GM10248 (cell line): ENCODE measurements around the gene ARID3A.

ENCODE experiments used
- CTCF ChIA-PET: fragments of 300-600 bp; sonication (Branson Sonifier 250); formaldehyde crosslinking; extraction: SDS; loops from one replicate; lab custom pipeline; 2021; ENCODE audit warnings: antibody characterized with exemption; lab: Yijun Ruan, JAX
- POLR2A ChIA-PET: fragments of 350-650 bp; sonication (Branson Sonifier 250); formaldehyde crosslinking; extraction: SDS; loops from one replicate; lab custom pipeline; 2020; ENCODE audit warnings: antibody characterized with exemption; lab: Yijun Ruan, JAX
- DNase-seq: peaks from one replicate; pipeline ENCODE4 v3.0.0; 2012; ENCODE audit errors: extremely low spot score
- TF ChIP-seq, protein P1 (sequence below): IDR thresholded peaks from 2 replicates; pipeline ENCODE4 v1.5.1; 2012; ENCODE audit warnings: mild to moderate bottlenecking, low read depth; ENCODE audit errors: extremely low read depth, missing control alignments, control extremely low read depth

ARID3A gene

DNA sequence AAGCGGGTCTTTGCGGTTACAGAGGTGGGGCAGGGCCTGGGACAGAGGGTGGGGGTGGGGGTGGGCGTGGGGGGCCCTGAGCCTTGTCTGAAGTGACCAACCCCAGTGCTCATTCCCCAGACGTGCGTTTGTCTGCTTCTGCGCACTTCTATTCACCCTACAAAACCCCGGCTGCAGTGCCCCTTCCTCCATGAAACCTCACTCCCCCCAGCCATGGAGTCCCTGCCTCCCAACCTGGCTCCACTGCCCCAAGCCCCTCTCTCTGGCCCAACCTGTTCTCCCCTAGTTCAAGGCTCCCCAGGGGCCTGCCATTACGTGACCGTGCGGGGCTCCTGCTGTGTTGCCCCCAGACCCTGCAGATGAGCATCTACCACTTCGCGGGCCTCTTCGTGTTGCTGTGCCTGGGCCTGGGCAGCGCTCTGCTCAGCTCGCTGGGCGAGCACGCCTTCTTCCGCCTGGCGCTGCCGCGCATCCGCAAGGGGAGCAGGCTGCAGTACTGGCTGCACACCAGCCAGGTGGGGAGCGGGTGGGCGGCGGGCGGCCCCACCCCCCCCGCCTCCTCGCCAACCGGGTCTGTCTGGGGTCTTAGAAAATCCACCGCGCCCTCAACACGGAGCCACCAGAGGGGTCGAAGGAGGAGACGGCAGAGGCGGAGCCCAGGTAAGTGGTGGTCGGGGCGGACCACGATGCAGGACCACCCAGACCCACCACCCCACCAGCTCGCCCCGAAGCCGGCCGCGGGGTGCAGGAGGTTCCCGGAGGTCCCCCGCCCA is 82.6 kb downstream of the ARID3A start:
- TF ChIP-seq, protein P1, sequence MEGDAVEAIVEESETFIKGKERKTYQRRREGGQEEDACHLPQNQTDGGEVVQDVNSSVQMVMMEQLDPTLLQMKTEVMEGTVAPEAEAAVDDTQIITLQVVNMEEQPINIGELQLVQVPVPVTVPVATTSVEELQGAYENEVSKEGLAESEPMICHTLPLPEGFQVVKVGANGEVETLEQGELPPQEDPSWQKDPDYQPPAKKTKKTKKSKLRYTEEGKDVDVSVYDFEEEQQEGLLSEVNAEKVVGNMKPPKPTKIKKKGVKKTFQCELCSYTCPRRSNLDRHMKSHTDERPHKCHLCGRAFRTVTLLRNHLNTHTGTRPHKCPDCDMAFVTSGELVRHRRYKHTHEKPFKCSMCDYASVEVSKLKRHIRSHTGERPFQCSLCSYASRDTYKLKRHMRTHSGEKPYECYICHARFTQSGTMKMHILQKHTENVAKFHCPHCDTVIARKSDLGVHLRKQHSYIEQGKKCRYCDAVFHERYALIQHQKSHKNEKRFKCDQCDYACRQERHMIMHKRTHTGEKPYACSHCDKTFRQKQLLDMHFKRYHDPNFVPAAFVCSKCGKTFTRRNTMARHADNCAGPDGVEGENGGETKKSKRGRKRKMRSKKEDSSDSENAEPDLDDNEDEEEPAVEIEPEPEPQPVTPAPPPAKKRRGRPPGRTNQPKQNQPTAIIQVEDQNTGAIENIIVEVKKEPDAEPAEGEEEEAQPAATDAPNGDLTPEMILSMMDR: no peak
- ChIA-PET CTCF (no interaction called here), POLR2A (interaction anchor here (0.6 kb wide), 1 partner anchor 499 kb away, joined by 3 read pairs; no protein-coding TSS in a partner anchor)
- DNase-seq: no peak

DNA sequence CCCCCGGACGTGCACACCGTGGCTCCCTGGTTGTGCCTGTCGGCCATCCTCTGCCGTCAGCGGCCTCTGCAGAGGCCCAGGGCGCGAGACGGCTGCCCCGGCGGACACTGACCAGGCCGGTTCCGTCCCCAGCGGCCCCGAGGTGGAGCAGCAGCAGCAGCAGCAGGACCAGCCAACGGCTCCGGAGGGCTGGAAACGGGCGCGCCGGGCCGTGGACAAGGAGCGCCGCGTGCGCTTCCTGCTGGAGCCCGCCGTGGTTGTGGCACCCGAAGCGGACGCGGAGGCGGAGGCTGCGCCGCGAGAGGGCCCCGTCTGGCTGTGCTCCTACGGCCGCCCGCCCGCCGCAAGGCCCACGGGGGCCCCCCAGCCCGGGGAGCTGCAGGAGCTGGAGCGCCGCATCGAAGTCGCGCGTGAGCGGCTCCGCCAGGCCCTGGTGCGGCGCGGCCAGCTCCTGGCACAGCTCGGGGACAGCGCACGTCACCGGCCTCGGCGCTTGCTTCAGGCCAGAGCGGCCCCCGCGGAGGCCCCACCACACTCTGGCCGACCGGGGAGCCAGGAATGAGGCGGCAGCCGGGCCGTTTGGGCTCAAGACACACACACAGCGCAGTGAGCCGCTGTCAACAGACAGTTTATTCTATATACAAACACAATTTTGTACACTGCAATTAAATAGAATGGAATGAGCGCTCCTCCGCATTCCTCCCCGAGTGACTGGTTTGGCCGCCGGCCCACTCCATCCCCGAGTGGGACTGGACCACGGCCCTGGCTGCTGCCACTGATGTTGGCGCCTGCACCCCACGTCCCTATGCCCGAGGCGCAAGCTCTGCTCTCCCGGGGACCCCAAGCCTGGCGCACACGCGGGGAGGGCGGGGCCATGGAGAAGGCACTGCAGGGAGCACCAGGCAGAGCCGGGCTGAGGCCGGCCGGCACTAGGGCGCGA is 83.5 kb downstream of the ARID3A start:
- ChIA-PET POLR2A (interaction anchor here (1.5 to 1.7 kb wide), 2 partner anchors 11 to 12 kb away, joined by 4 to 6 read pairs; partner anchors contain the start of gene RNU6-2), CTCF (no interaction called here)
- DNase-seq: no peak
- TF ChIP-seq, protein P1: no peak

DNA sequence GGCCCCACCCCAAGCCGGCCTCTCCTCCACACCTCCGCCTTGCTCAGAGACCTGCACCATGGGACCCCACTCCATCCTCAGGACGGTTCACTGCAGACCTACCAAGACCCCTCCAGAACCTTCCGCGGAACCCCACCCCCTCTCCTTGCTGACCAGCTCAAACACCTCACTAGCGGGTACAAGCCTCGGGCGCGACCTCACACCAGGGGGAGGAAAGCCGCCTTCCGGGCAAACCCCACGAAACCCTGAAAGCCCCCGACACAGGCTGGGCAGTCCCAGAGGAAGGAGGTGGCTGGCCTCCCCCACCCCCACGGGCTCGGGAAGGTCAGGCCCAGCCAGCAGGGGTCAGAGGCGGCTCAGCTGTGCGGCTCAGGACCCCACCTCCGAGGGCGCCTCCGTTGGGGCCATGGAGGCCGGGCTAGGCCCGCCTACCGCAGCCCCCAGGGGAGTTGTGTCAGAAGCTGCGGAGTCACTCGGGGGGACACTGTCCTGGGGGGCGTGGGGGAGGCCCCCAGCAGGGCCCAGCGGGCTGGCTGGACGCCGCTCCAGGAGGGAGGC is 84.2 kb downstream of the ARID3A start:
- POLR2A ChIA-PET: interaction anchor here (1.5 to 1.7 kb wide), 2 partner anchors 10 to 12 kb away, joined by 4 to 6 read pairs; partner anchors contain the start of gene RNU6-2
- TF ChIP-seq, protein P1: no peak
- DNase-seq: no peak
- CTCF ChIA-PET: no interaction called here

DNA sequence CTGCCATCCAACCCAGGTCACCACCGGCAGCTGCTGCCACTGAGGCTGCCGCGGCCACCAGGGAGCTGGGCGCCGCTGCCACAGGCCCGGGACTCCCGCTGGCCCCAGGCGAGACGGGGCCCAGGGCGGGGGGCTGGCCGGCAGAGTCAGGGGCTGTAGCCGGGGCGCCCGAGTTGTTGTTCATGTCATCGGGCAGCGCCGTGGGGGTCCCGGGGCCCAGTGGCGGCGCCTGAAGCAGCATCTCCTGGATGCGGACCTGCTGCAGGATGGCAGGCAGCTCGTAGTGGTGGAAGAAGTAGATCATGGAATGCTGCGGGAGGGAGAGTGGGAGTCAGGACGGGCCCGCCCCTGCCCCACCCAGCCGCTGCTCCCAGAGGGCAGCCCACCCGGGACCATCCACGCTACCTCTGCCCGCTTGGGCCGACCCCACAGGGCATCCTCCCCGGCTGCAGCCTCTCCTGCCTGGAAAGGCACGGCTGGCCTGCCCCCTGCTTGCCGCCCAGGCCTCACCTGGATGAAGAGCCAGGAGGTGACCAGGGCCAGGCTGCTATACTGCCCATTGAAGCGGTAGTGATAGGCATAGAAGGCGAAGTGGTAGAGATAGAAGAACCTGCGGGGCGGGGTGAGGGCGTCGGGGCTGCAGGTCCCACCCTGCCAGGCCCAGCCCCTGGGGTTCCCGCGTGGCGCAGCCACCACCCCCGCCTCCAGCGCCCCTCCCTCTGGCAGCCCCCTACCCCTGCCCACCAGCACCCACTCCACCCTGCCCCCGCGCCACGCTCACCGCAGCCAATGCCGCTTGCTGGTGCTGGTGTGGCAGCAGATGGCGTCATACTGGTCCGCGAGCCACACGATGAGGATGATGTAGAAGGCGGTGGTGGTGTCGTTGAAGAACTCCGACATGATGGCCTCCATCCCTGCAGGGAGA is 85.0 kb downstream of the ARID3A start:
- TF ChIP-seq, protein P1: no peak
- ChIA-PET POLR2A (interaction anchor here (1.5 to 1.7 kb wide), 2 partner anchors 9 to 11 kb away, joined by 4 to 6 read pairs; partner anchors contain the start of gene RNU6-2), CTCF (no interaction called here)
- no peak for DNase-seq

DNA sequence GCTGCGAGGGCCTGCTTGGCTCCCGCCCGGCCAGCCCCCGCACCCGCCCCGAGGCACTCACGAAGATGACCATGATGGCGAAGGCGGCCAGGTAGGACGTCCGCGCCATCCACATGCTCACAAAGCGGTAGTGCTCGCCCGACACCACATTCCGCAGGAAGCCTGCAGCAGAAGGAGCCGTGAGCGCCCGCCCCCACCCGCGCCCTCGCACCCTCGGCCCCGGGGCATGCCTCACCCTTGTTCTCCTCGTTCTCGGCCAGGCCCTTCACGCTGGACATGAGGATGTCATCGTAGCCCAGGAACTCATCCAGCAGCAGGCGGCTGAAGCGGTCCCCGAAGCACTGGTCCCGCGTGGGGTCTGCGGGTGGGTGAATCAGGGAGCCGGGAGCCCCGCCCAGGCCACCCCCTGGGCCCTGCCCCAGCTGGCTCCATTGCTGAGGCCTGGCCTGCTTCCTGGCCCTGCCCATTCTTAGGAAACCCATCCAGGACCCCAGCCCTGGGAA is 86.0 kb downstream of the ARID3A start:
- TF ChIP-seq, protein P1: no peak
- POLR2A ChIA-PET: interaction anchor here (1.6 kb wide), 1 partner anchor 215 kb away, joined by 3 read pairs; no protein-coding TSS in a partner anchor
- CTCF ChIA-PET: no interaction called here
- DNase-seq: no peak
